GM06990 (cell line): ENCODE results near the gene UBAP1.
"Not testable (repeated sequence)": the region's sequence is repeated elsewhere in the genome, so short reads cannot be mapped to it uniquely, and the experiment has no call there.

ENCODE experiments used
- DNase-seq: peaks from one replicate; pipeline ENCODE4 v3.0.0-alpha.2; 2011; ENCODE audit not compliant: insufficient read length; ENCODE audit errors: extremely low read depth
- H3K27me3 ChIP-seq: replicated peaks from 2 replicates; pipeline ENCODE4 v1.6.0; 2011; ENCODE audit warnings: low read length; ENCODE audit not compliant: control insufficient read depth, insufficient read depth
- H3K36me3 ChIP-seq: 2 replicates; pipeline ENCODE4 v1.5.1; 2011; ENCODE audit warnings: low read length; ENCODE audit not compliant: control insufficient read depth, insufficient read depth
- H3K4me3 ChIP-seq: replicated peaks from 2 replicates; pipeline ENCODE4 v1.5.1; 2011; ENCODE audit warnings: low read depth, mild to moderate bottlenecking, control low read depth, low read length
- CTCF ChIP-seq: IDR thresholded peaks from 2 replicates; pipeline ENCODE4 v1.5.1; 2011; ENCODE audit warnings: low read length, control low read depth, mild to moderate bottlenecking, inconsistent platforms; ENCODE audit not compliant: insufficient read depth, poor library complexity, severe bottlenecking

UBAP1 gene

GRCh38 chr9:34272101-34272541 is 93.3 kb downstream of the UBAP1 start:
- Histone ChIP-seq H3K4me3 (no peak overlapping the region), H3K36me3 (no peaks in the 10 kb centered on the region), H3K27me3 (no peaks in the 10 kb centered on the region)
- no peak for DNase-seq
- TF ChIP-seq CTCF: no peak

GRCh38 chr9:34273588-34273987 is 94.7 kb downstream of the UBAP1 start:
- not testable (repeated sequence) for H3K4me3 ChIP-seq, H3K36me3 ChIP-seq, H3K27me3 ChIP-seq, DNase-seq

GRCh38 chr9:34275811-34276210 is 97.0 kb downstream of the UBAP1 start:
- Histone ChIP-seq H3K36me3 (no peaks in the 10 kb centered on the region), H3K4me3 (no peak overlapping the region), H3K27me3 (no peaks in the 10 kb centered on the region)
- DNase-seq: no peak
- no peak for TF ChIP-seq CTCF

GRCh38 chr9:34276772-34277171 is 97.9 kb downstream of the UBAP1 start:
- no peak overlapping the region for H3K4me3 ChIP-seq
- no peaks in the 10 kb centered on the region for H3K36me3 ChIP-seq
- no peaks in the 10 kb centered on the region for H3K27me3 ChIP-seq
- no peak for TF ChIP-seq CTCF
- no peak for DNase-seq

- DNase-seq: no peak
- no peak for TF ChIP-seq CTCF
- H3K4me3 ChIP-seq: no peak overlapping the region
- H3K36me3 ChIP-seq: no peaks in the 10 kb centered on the region
- no peaks in the 10 kb centered on the region for H3K27me3 ChIP-seq
Measured at GRCh38 chr9:34279411-34279810, 100.6 kb downstream of the UBAP1 start.

- no peak for DNase-seq
- Histone ChIP-seq H3K27me3 (no peaks in the 10 kb centered on the region), H3K36me3 (no peaks in the 10 kb centered on the region), H3K4me3 (no peak overlapping the region)
- no peak for TF ChIP-seq CTCF
Measured at GRCh38 chr9:34282096-34282495, 103.3 kb downstream of the UBAP1 start.
